IMR-90 (cell line): ENCODE data around the gene PDE8B.

ENCODE experiments used
- BHLHE40 ChIP-seq: fragments of 150-350 bp; IDR thresholded peaks from 2 replicates; pipeline ENCODE4 v1.6.1; 2016; ENCODE audit warnings: mild to moderate bottlenecking, low read depth, low read length
- CEBPB ChIP-seq: IDR thresholded peaks from 2 replicates; pipeline ENCODE4 v1.6.1; 2012; ENCODE audit warnings: low read depth, low read length, improper control_type of control experiment
- CHD1 ChIP-seq: IDR thresholded peaks from 2 replicates; pipeline ENCODE4 v1.6.1; 2012; ENCODE audit warnings: low read depth, low read length, improper control_type of control experiment
- FOS ChIP-seq: fragments of 150-350 bp; IDR thresholded peaks from 2 replicates; pipeline ENCODE4 v1.6.1; 2016; ENCODE audit warnings: low read depth, low read length
- MAZ ChIP-seq: IDR thresholded peaks from 2 replicates; pipeline ENCODE4 v1.6.1; 2012; ENCODE audit warnings: low read depth, mild to moderate bottlenecking, low read length, improper control_type of control experiment, moderate library complexity, borderline replicate concordance
- MXI1 ChIP-seq: IDR thresholded peaks from 2 replicates; pipeline ENCODE4 v1.6.1; 2012; ENCODE audit warnings: low read depth, mild to moderate bottlenecking, low read length, moderate library complexity, borderline replicate concordance
- POLR2A ChIP-seq: IDR thresholded peaks from 2 replicates; pipeline ENCODE4 v1.6.1; 2012; ENCODE audit warnings: mild to moderate bottlenecking, low read depth, low read length
- RAD21 ChIP-seq: IDR thresholded peaks from 2 replicates; pipeline ENCODE4 v1.6.1; 2012; ENCODE audit warnings: low read length, improper control_type of control experiment
- RFX5 ChIP-seq: IDR thresholded peaks from 2 replicates; pipeline ENCODE4 v1.8.0; 2012; ENCODE audit warnings: low read depth, mild to moderate bottlenecking, low read length, moderate library complexity
- SMC3 ChIP-seq: fragments of 150-350 bp; IDR thresholded peaks from 2 replicates; pipeline ENCODE4 v1.6.1; 2016; ENCODE audit warnings: low read depth, mild to moderate bottlenecking, antibody characterized with exemption, low read length, moderate library complexity
- TF ChIP-seq, protein P1 (sequence below): conservative IDR thresholded peaks from 2 replicates; pipeline ENCODE4 v1.5.1; 2012; ENCODE audit warnings: mild to moderate bottlenecking, low read depth, low read length, improper control_type of control experiment
- TF ChIP-seq, protein P2 (sequence below): fragments of 150-350 bp; IDR thresholded peaks from 2 replicates; pipeline ENCODE4 v1.6.1; 2017; ENCODE audit warnings: mild to moderate bottlenecking, antibody characterized with exemption, low read length, low read depth
- TF ChIP-seq, protein P3 (sequence below): fragments of 150-350 bp; IDR thresholded peaks from 2 replicates; pipeline ENCODE4 v1.6.1; 2016; ENCODE audit warnings: low read depth, mild to moderate bottlenecking, low read length, moderate library complexity, borderline replicate concordance

DNA sequence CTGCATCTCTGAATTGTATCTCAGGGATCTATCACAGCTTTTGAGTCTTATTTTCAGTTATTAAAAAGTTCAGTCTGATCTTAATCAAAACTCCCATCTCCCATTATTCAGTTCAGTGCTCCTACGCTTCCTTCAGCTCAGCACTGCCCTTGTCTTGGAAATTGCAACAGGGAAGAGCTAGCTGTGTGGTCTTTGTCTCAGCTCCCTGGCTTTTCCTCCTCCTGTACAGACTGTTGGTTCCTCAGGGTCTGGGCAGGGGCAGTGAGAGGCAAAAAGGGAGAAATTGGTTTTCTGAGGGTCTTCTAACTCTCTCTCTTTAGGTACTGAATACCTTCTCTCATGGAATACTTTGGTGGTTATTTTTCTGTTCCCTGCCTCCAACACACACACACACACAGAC, 48.2 kb downstream of the PDE8B start:
- TF ChIP-seq FOS (no peak), POLR2A (no peak), SMC3 (no peak), RFX5 (no peak), MAZ (no peak), CHD1 (no peak), CEBPB (no peak), RAD21 (no peak), MXI1 (no peak), BHLHE40 (no peak)
- TF ChIP-seq, protein P1, sequence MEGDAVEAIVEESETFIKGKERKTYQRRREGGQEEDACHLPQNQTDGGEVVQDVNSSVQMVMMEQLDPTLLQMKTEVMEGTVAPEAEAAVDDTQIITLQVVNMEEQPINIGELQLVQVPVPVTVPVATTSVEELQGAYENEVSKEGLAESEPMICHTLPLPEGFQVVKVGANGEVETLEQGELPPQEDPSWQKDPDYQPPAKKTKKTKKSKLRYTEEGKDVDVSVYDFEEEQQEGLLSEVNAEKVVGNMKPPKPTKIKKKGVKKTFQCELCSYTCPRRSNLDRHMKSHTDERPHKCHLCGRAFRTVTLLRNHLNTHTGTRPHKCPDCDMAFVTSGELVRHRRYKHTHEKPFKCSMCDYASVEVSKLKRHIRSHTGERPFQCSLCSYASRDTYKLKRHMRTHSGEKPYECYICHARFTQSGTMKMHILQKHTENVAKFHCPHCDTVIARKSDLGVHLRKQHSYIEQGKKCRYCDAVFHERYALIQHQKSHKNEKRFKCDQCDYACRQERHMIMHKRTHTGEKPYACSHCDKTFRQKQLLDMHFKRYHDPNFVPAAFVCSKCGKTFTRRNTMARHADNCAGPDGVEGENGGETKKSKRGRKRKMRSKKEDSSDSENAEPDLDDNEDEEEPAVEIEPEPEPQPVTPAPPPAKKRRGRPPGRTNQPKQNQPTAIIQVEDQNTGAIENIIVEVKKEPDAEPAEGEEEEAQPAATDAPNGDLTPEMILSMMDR = no peak
- TF ChIP-seq, protein P2, sequence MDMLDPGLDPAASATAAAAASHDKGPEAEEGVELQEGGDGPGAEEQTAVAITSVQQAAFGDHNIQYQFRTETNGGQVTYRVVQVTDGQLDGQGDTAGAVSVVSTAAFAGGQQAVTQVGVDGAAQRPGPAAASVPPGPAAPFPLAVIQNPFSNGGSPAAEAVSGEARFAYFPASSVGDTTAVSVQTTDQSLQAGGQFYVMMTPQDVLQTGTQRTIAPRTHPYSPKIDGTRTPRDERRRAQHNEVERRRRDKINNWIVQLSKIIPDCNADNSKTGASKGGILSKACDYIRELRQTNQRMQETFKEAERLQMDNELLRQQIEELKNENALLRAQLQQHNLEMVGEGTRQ = no peak
- TF ChIP-seq, protein P3, sequence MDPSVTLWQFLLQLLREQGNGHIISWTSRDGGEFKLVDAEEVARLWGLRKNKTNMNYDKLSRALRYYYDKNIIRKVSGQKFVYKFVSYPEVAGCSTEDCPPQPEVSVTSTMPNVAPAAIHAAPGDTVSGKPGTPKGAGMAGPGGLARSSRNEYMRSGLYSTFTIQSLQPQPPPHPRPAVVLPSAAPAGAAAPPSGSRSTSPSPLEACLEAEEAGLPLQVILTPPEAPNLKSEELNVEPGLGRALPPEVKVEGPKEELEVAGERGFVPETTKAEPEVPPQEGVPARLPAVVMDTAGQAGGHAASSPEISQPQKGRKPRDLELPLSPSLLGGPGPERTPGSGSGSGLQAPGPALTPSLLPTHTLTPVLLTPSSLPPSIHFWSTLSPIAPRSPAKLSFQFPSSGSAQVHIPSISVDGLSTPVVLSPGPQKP = no peak
